HUES48 (cell line): ENCODE measurements around the gene LDLRAD4.

Source experiments
- H3K27ac ChIP-seq: one replicate; pipeline ENCODE4 v1.7.0; 2013; ENCODE audit warnings: low read depth, low read length, inconsistent platforms
- H3K27me3 ChIP-seq: 2 replicates; pipeline ENCODE4 v1.6.1; 2013; ENCODE audit warnings: mild to moderate bottlenecking, low read length; ENCODE audit not compliant: control insufficient read depth, insufficient read depth
- H3K36me3 ChIP-seq: 2 replicates; pipeline ENCODE4 v1.6.1; 2013; ENCODE audit warnings: low read length; ENCODE audit not compliant: control insufficient read depth, insufficient read depth
- H3K4me1 ChIP-seq: 2 replicates; pipeline ENCODE4 v1.6.1; 2013; ENCODE audit warnings: mild to moderate bottlenecking, low read length; ENCODE audit not compliant: control insufficient read depth, insufficient read depth
- H3K4me3 ChIP-seq: 2 replicates; pipeline ENCODE4 v1.5.1; 2013; ENCODE audit warnings: mild to moderate bottlenecking, low read depth, low read length
- H3K9ac ChIP-seq: 2 replicates; pipeline ENCODE4 v1.6.1; 2013; ENCODE audit warnings: mild to moderate bottlenecking, low read depth, low read length, moderate library complexity
- H3K9me3 ChIP-seq: 2 replicates; pipeline ENCODE4 v1.6.1; 2013; ENCODE audit warnings: low read length; ENCODE audit not compliant: control insufficient read depth, insufficient read depth

LDLRAD4 gene

GRCh38 chr18:13525381-13526029 is 306.9 kb downstream of the LDLRAD4 start:
- H3K9ac ChIP-seq, result no peak overlapping the region
- H3K36me3 ChIP-seq, result no peaks in the 10 kb centered on the region
- H3K27me3 ChIP-seq, result no peaks in the 10 kb centered on the region
- no peak overlapping the region for H3K27ac ChIP-seq
- H3K9me3 ChIP-seq, result no peaks in the 10 kb centered on the region
- no peaks in the 10 kb centered on the region for H3K4me1 ChIP-seq
- no peak overlapping the region for H3K4me3 ChIP-seq

GRCh38 chr18:13526519-13526918 is 308.0 kb downstream of the LDLRAD4 start:
- H3K4me1 ChIP-seq, result no peaks in the 10 kb centered on the region
- H3K27me3 ChIP-seq, result no peaks in the 10 kb centered on the region
- no peak overlapping the region for H3K9ac ChIP-seq
- H3K9me3 ChIP-seq, result no peaks in the 10 kb centered on the region
- no peak overlapping the region for H3K27ac ChIP-seq
- no peaks in the 10 kb centered on the region for H3K36me3 ChIP-seq
- H3K4me3 ChIP-seq, result no peak overlapping the region

GRCh38 chr18:13527256-13527655 is 308.7 kb downstream of the LDLRAD4 start:
- Histone ChIP-seq H3K4me1 (no peaks in the 10 kb centered on the region), H3K27ac (no peak overlapping the region), H3K9ac (no peak overlapping the region), H3K4me3 (no peak overlapping the region), H3K27me3 (no peaks in the 10 kb centered on the region), H3K9me3 (no peaks in the 10 kb centered on the region), H3K36me3 (no peaks in the 10 kb centered on the region)

- no peak overlapping the region for H3K9ac ChIP-seq
- H3K36me3 ChIP-seq, result no peaks in the 10 kb centered on the region
- H3K27ac ChIP-seq, result no peak overlapping the region
- H3K9me3 ChIP-seq, result no peaks in the 10 kb centered on the region
- H3K4me3 ChIP-seq, result no peak overlapping the region
- H3K27me3 ChIP-seq, result no peaks in the 10 kb centered on the region
- H3K4me1 ChIP-seq, result no peaks in the 10 kb centered on the region
These were observed 309.2 kb downstream of the LDLRAD4 start for GRCh38 chr18:13527730-13528129.

GRCh38 chr18:13528739-13529392 is 310.3 kb downstream of the LDLRAD4 start:
- Histone ChIP-seq H3K9ac (no peak overlapping the region), H3K4me3 (no peak overlapping the region), H3K9me3 (no peaks in the 10 kb centered on the region), H3K4me1 (no peaks in the 10 kb centered on the region), H3K27ac (no peak overlapping the region), H3K36me3 (no peaks in the 10 kb centered on the region), H3K27me3 (no peaks in the 10 kb centered on the region)

- Histone ChIP-seq H3K27me3 (no peaks in the 10 kb centered on the region), H3K36me3 (no peaks in the 10 kb centered on the region), H3K27ac (no peak overlapping the region), H3K4me1 (no peaks in the 10 kb centered on the region), H3K9me3 (no peaks in the 10 kb centered on the region), H3K4me3 (no peak overlapping the region), H3K9ac (no peak overlapping the region)
These were observed 311.7 kb downstream of the LDLRAD4 start for GRCh38 chr18:13530033-13530878.

- no peak overlapping the region for H3K4me3 ChIP-seq
- no peaks in the 10 kb centered on the region for H3K36me3 ChIP-seq
- no peaks in the 10 kb centered on the region for H3K4me1 ChIP-seq
- H3K9ac ChIP-seq, result no peak overlapping the region
- H3K27ac ChIP-seq, result no peak overlapping the region
- no peaks in the 10 kb centered on the region for H3K9me3 ChIP-seq
- H3K27me3 ChIP-seq, result no peaks in the 10 kb centered on the region
These were observed 312.4 kb downstream of the LDLRAD4 start for GRCh38 chr18:13530879-13531387.

GRCh38 chr18:13531681-13532325 is 313.2 kb downstream of the LDLRAD4 start:
- H3K27ac ChIP-seq, result no peak overlapping the region
- no peaks in the 10 kb centered on the region for H3K27me3 ChIP-seq
- H3K9me3 ChIP-seq, result no peaks in the 10 kb centered on the region
- H3K36me3 ChIP-seq, result no peaks in the 10 kb centered on the region
- H3K9ac ChIP-seq, result no peak overlapping the region
- H3K4me3 ChIP-seq, result no peak overlapping the region
- no peaks in the 10 kb centered on the region for H3K4me1 ChIP-seq

- H3K9me3 ChIP-seq, result no peaks in the 10 kb centered on the region
- H3K36me3 ChIP-seq, result no peaks in the 10 kb centered on the region
- no peak overlapping the region for H3K9ac ChIP-seq
- H3K27me3 ChIP-seq, result no peaks in the 10 kb centered on the region
- H3K4me1 ChIP-seq, result no peaks in the 10 kb centered on the region
- H3K4me3 ChIP-seq, result no peak overlapping the region
- no peak overlapping the region for H3K27ac ChIP-seq
These were observed 314.0 kb downstream of the LDLRAD4 start for GRCh38 chr18:13532406-13533075.

GRCh38 chr18:13534631-13535030 is 316.1 kb downstream of the LDLRAD4 start:
- Histone ChIP-seq H3K36me3 (no peaks in the 10 kb centered on the region), H3K9me3 (no peaks in the 10 kb centered on the region), H3K9ac (no peak overlapping the region), H3K27me3 (no peaks in the 10 kb centered on the region), H3K4me3 (no peak overlapping the region), H3K4me1 (peaks cover 7% of the 10 kb centered on the region; the same call in 1 of the 2 replicates), H3K27ac (no peak overlapping the region)
